ENCODE data around the gene RBMS3. TPM values are rescaled to one million over a fixed set of nuclear protein-coding genes. Genes with fewer than 3 reads are reported as not detected.

Gene RBMS3
- total and polyA plus RNA-seq, 2 of the 13 experiments (the other 11 are each of a cell fraction or from before 2014, with no cell fraction given), result not detected

DNA sequence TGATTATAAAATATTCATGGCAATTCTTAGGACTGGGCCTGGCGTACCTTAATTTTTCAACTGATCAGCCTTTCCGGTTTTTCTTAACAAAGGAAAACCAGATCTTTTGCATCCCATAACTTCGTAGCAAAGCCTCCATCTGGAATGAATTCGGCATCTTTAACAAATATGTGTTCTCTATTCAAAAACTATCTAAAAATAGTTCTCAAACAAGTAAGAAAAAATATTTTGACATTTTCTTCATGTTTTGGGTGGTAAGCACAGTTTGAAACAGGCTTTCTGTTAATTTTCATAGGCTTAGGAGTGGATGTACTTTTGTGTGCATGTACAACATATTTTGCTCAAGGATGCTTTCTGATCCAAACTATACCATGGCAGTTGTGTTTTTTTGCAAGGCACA lies 55.1 kb downstream of the RBMS3 start (continued):
- no peak for TF ChIP-seq HINFP (CRISPR knock-in tag; IDR thresholded peaks at IDR 0.05; ENCODE audit: low read depth)
- TF ChIP-seq EEA1 (CRISPR knock-in tag; IDR thresholded peaks at IDR 0.05; ENCODE audit: borderline replicate concordance), result no peak

DNA sequence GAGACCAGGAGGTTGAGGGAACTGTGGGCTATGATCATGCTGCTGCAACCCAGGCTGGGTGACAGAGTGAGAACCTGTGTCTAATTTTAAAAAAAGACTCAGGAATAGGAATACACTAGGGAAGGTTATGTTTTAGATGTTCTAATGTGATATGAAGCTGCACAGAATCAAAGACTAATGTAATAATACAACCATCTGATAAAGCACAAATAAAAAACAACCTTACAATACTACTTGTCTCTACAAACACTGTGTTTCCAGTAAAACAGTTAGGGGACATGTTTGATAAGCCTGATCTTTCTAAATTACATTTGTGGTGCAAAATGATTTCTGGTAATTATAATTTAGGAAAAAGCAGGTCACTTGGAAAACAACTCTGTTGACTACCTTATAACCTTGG lies 56.7 kb downstream of the RBMS3 start:
- BruUV-seq (replicated peaks), result no TSS peak
- ChIA-PET POLR2A (no interaction called here), CTCF (ENCODE audit: low intra/inter-chr PET ratio, low total read pairs) (no interaction called here)
- Histone ChIP-seq H2AFZ (ENCODE audit: low read length) (no peak overlapping the region), H3K9ac (ENCODE audit: insufficient read depth, low read depth, low read length) (no peak overlapping the region), H3K4me3 (replicated peaks in 1 of 3; ENCODE audit: insufficient read depth in 1 of 3, low read depth in 2 of 3, low read length in 3 of 3) (no peak overlapping the region), H3K36me3 (replicated peaks in 1 of 2; ENCODE audit: control insufficient read depth in 1 of 2, insufficient read depth in 2 of 2, low read length in 2 of 2) (no peaks in the 10 kb centered on the region), H3K9me3 (ENCODE audit: low read length) (no peaks in the 10 kb centered on the region), H3K27me3 (ENCODE audit: control insufficient read depth in 1 of 2, insufficient read depth in 2 of 2, low read length in 2 of 2) (no peaks in the 10 kb centered on the region), H3K4me2 (ENCODE audit: low read depth, low read length) (no peak overlapping the region), H4K20me1 (ENCODE audit: insufficient read depth, low read length) (no peaks in the 10 kb centered on the region), H3K79me2 (ENCODE audit: insufficient read depth, low read length) (no peaks in the 10 kb centered on the region), H3K27ac (ENCODE audit: extremely low read length, insufficient read depth, low read length) (no peak overlapping the region), H3K4me1 (ENCODE audit: insufficient read depth, low read length) (no peaks in the 10 kb centered on the region)
- TF ChIP-seq MAX (IDR thresholded peaks at IDR 0.05) (no peak), ZNF318 (CRISPR knock-in tag; IDR thresholded peaks at IDR 0.05) (no peak), WIZ (CRISPR knock-in tag; IDR thresholded peaks at IDR 0.05) (no peak)
- TF ChIP-seq, protein P1, sequence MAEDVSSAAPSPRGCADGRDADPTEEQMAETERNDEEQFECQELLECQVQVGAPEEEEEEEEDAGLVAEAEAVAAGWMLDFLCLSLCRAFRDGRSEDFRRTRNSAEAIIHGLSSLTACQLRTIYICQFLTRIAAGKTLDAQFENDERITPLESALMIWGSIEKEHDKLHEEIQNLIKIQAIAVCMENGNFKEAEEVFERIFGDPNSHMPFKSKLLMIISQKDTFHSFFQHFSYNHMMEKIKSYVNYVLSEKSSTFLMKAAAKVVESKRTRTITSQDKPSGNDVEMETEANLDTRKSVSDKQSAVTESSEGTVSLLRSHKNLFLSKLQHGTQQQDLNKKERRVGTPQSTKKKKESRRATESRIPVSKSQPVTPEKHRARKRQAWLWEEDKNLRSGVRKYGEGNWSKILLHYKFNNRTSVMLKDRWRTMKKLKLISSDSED (CRISPR knock-in tag; IDR thresholded peaks at IDR 0.05), result no peak
- intact Hi-C loops (cut with micrococcal nuclease; ENCODE audit: unreplicated experiment), result no loop called here
- in situ Hi-C loops (cut with HindIII; ENCODE audit: extremely low pct_ligation_motif_present, low pct_unique_long_range_greater_than_20kb), result no loop called here
- FAIRE-seq, result no peak
- ATAC-seq, result no peak
- no peak for DNase-seq (ENCODE audit: low spot score)
